Neural cell (in vitro differentiated cells): ENCODE measurements around the gene PRDM12.

Experiments used
- EP300 ChIP-seq: fragments of 450-650 bp; conservative IDR thresholded peaks from 2 replicates; pipeline ENCODE4 v1.6.1; 2014; ENCODE audit warnings: antibody characterized with exemption, mild to moderate bottlenecking, moderate library complexity; ENCODE audit not compliant: poor library complexity, severe bottlenecking
- EZH2 ChIP-seq: fragments of 200-600, 300-800 bp; shearing (Covaris generic), sonication (generic); IDR thresholded peaks from 2 replicates; pipeline ENCODE4 v1.6.1; 2014; ENCODE audit warnings: antibody characterized with exemption, low read length, borderline replicate concordance, mild to moderate bottlenecking; ENCODE audit not compliant: insufficient read depth, poor library complexity, severe bottlenecking
- MXI1 ChIP-seq: fragments of 450-650 bp; conservative IDR thresholded peaks from 2 replicates; pipeline ENCODE4 v1.6.1; 2014; ENCODE audit warnings: antibody characterized with exemption, mild to moderate bottlenecking; ENCODE audit not compliant: poor library complexity, severe bottlenecking
- POLR2AphosphoS5 ChIP-seq: IDR thresholded peaks from 2 replicates; pipeline ENCODE4 v1.6.1; 2012
- RAD21 ChIP-seq: fragments of 450-650 bp; conservative IDR thresholded peaks from 2 replicates; pipeline ENCODE4 v1.6.1; 2014; ENCODE audit warnings: antibody characterized with exemption, mild to moderate bottlenecking, moderate library complexity
- TAF1 ChIP-seq: IDR thresholded peaks from 2 replicates; pipeline ENCODE4 v1.6.1; 2012; ENCODE audit warnings: low read depth
- TF ChIP-seq, protein P1 (sequence below): fragments of 450-650 bp; IDR thresholded peaks from 2 replicates; pipeline ENCODE4 v1.5.1; 2014; ENCODE audit warnings: antibody characterized with exemption, mild to moderate bottlenecking, moderate library complexity; ENCODE audit not compliant: poor library complexity, severe bottlenecking
- TF ChIP-seq, protein P2 (sequence below): IDR thresholded peaks from 2 replicates; pipeline ENCODE4 v1.6.1; 2012; ENCODE audit warnings: borderline replicate concordance

DNA sequence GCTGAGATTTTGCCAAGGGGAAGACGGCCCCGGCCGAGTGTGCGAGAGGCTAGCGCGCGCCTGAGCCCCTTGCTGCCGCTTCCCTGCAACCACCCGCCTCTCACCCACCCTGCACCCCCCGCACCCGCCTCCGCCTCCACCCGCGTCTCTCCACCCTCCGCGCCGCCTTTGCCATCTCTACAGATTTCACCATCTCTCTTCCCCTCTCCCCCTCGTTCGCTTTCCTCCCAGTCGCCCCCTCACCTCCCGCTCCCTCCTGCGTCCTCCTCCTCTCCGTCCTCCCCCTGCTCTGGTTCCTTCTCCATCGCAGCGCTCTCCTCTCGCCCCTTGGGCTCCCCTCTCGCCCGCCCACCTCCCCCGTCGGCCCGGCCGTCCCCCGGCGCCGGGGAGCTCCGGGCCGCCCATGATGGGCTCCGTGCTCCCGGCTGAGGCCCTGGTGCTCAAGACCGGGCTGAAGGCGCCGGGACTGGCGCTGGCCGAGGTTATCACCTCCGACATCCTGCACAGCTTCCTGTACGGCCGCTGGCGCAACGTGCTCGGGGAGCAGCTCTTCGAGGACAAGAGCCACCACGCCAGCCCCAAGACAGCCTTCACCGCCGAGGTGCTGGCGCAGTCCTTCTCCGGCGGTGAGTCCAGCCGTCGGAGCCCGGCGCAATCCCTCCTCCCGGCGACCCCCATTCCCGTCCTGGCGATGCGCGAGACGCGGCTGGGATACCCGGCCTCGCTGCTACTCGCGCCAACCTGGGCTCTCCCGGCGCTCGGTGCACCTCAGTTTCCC, at the start of gene PRDM12:
- TF ChIP-seq, protein P1, sequence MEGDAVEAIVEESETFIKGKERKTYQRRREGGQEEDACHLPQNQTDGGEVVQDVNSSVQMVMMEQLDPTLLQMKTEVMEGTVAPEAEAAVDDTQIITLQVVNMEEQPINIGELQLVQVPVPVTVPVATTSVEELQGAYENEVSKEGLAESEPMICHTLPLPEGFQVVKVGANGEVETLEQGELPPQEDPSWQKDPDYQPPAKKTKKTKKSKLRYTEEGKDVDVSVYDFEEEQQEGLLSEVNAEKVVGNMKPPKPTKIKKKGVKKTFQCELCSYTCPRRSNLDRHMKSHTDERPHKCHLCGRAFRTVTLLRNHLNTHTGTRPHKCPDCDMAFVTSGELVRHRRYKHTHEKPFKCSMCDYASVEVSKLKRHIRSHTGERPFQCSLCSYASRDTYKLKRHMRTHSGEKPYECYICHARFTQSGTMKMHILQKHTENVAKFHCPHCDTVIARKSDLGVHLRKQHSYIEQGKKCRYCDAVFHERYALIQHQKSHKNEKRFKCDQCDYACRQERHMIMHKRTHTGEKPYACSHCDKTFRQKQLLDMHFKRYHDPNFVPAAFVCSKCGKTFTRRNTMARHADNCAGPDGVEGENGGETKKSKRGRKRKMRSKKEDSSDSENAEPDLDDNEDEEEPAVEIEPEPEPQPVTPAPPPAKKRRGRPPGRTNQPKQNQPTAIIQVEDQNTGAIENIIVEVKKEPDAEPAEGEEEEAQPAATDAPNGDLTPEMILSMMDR = no peak
- TF ChIP-seq POLR2AphosphoS5 = no peak
- TF ChIP-seq MXI1 = no peak
- TF ChIP-seq EZH2 = peak; percentile 99
- TF ChIP-seq EP300 = no peak
- TF ChIP-seq, protein P2, sequence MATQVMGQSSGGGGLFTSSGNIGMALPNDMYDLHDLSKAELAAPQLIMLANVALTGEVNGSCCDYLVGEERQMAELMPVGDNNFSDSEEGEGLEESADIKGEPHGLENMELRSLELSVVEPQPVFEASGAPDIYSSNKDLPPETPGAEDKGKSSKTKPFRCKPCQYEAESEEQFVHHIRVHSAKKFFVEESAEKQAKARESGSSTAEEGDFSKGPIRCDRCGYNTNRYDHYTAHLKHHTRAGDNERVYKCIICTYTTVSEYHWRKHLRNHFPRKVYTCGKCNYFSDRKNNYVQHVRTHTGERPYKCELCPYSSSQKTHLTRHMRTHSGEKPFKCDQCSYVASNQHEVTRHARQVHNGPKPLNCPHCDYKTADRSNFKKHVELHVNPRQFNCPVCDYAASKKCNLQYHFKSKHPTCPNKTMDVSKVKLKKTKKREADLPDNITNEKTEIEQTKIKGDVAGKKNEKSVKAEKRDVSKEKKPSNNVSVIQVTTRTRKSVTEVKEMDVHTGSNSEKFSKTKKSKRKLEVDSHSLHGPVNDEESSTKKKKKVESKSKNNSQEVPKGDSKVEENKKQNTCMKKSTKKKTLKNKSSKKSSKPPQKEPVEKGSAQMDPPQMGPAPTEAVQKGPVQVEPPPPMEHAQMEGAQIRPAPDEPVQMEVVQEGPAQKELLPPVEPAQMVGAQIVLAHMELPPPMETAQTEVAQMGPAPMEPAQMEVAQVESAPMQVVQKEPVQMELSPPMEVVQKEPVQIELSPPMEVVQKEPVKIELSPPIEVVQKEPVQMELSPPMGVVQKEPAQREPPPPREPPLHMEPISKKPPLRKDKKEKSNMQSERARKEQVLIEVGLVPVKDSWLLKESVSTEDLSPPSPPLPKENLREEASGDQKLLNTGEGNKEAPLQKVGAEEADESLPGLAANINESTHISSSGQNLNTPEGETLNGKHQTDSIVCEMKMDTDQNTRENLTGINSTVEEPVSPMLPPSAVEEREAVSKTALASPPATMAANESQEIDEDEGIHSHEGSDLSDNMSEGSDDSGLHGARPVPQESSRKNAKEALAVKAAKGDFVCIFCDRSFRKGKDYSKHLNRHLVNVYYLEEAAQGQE = no peak
- TF ChIP-seq RAD21 = no peak
- no peak for TF ChIP-seq TAF1
